Body of pancreas (tissue), 4 donors: Measurements from ENCODE around the gene C5orf15.

Experiments used
- POLR2A ChIP-seq, 3 donors: fragments of 450-650 bp; IDR thresholded peaks; one replicate each; pipeline ENCODE4 v1.6.1; 2016; ENCODE audit warnings: antibody characterized with exemption in 3 of 3, mild to moderate bottlenecking in 2 of 3
- TF ChIP-seq, protein P1 (sequence below), 7 experiments: fragments of 450-650 bp in 4 of 7; fragments of 200-600 bp in 3 of 7; sonication (generic) in 3 of 7; IDR thresholded peaks; one replicate each; pipeline ENCODE4 v1.5.1; 2016 to 2019; ENCODE audit warnings: antibody characterized with exemption in 7 of 7

DNA sequence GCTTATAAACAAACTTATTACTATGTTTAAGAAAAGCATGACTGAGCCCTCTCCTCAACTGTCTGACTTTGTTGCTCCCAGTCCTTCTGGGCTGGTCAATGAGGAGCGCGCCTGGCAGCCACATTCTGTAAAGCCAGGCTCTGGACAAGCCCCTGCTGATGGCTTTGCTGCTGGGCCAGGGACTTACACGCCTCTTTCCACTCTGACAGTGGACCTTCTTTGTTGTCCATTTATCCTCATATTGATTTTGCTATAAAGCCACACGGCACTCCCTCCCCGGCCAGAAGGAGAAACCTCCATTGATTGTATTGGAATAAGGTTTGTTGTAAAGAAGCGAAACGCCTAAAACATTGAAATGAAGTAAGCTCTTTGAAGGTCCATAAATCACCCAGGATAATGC lies 50.6 kb downstream of the C5orf15 start:
- TF ChIP-seq, protein P1, sequence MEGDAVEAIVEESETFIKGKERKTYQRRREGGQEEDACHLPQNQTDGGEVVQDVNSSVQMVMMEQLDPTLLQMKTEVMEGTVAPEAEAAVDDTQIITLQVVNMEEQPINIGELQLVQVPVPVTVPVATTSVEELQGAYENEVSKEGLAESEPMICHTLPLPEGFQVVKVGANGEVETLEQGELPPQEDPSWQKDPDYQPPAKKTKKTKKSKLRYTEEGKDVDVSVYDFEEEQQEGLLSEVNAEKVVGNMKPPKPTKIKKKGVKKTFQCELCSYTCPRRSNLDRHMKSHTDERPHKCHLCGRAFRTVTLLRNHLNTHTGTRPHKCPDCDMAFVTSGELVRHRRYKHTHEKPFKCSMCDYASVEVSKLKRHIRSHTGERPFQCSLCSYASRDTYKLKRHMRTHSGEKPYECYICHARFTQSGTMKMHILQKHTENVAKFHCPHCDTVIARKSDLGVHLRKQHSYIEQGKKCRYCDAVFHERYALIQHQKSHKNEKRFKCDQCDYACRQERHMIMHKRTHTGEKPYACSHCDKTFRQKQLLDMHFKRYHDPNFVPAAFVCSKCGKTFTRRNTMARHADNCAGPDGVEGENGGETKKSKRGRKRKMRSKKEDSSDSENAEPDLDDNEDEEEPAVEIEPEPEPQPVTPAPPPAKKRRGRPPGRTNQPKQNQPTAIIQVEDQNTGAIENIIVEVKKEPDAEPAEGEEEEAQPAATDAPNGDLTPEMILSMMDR (IDR thresholded peaks at IDR 0.05), result no peak
- no peak for TF ChIP-seq POLR2A (IDR thresholded peaks at IDR 0.05)
